H1 (cell line): ENCODE results near the gene C1orf116.

Source experiments
- ATF3 ChIP-seq: IDR thresholded peaks from 2 replicates; pipeline ENCODE4 v1.6.1; 2011; ENCODE audit warnings: low read depth, mild to moderate bottlenecking, low read length; ENCODE audit not compliant: insufficient read depth
- EZH2 ChIP-seq: fragments of 200-600 bp; sonication (generic); IDR thresholded peaks from 2 replicates; pipeline ENCODE4 v1.7.1; 2012; ENCODE audit warnings: low read depth, mild to moderate bottlenecking, moderate library complexity, low read length, inconsistent platforms; ENCODE audit not compliant: severe bottlenecking
- GABPA ChIP-seq: IDR thresholded peaks from 2 replicates; pipeline ENCODE4 v1.6.1; 2011; ENCODE audit warnings: mild to moderate bottlenecking, low read length, moderate library complexity, borderline replicate concordance; ENCODE audit not compliant: insufficient read depth
- JUN ChIP-seq: IDR thresholded peaks from 2 replicates; pipeline ENCODE4 v1.6.1; 2011; ENCODE audit warnings: low read depth, mild to moderate bottlenecking, improper control_type of control experiment, low read length
- JUND ChIP-seq: IDR thresholded peaks from 2 replicates; pipeline ENCODE4 v1.6.1; 2011; ENCODE audit warnings: mild to moderate bottlenecking, improper control_type of control experiment, low read length
- POLR2AphosphoS5 ChIP-seq: IDR thresholded peaks from 2 replicates; pipeline ENCODE4 v1.6.1; 2011; ENCODE audit warnings: low read depth, low read length
- RFX5 ChIP-seq: IDR thresholded peaks from 2 replicates; pipeline ENCODE4 v1.6.1; 2011; ENCODE audit warnings: low read depth, low read length, improper control_type of control experiment, borderline replicate concordance
- SIN3A ChIP-seq, 2 experiments: IDR thresholded peaks in 1 of 2; conservative IDR thresholded peaks in 1 of 2; 2 replicates each; pipeline ENCODE4 v1.6.1; 2011 to 2012; ENCODE audit warnings: low read length in 2 of 2, improper control_type of control experiment in 1 of 2, low read depth in 1 of 2, mild to moderate bottlenecking in 1 of 2
- TAF1 ChIP-seq: IDR thresholded peaks from 2 replicates; pipeline ENCODE4 v1.6.1; 2011; ENCODE audit warnings: mild to moderate bottlenecking, low read depth, low read length
- TF ChIP-seq, protein P1 (sequence below), 3 experiments: IDR thresholded peaks; 1 replicate in 2 of 3; 2 replicates in 1 of 3; pipeline versions ENCODE4 v1.5.1 to v1.6.1; 2011; ENCODE audit warnings: low read length in 3 of 3, mild to moderate bottlenecking in 3 of 3, inconsistent platforms in 2 of 3, low read depth in 1 of 3, moderate library complexity in 1 of 3; ENCODE audit not compliant: insufficient read depth in 1 of 3; ENCODE audit errors: control extremely low read depth in 1 of 3

DNA sequence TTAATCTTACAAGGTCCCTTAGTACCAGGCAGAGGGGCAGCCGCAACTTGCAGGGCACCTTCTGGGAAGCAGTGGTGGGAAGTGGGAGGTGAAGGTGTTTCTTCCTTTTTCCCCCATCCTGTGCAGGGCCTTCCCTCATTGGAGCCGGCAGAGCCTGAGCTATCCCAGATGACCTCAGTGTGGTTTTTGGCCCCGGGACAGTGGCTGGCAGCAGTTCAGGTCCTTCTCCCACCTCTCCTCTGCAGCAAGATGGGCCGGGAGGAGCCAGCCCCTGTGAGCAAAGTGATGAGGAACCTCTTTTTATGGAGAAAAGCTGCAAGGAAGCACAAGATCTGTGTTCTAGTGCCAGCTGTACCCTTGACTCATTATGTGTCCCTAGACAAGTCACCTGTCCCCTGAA lies 27.3 kb upstream of the C1orf116 start:
- TF ChIP-seq, protein P1, sequence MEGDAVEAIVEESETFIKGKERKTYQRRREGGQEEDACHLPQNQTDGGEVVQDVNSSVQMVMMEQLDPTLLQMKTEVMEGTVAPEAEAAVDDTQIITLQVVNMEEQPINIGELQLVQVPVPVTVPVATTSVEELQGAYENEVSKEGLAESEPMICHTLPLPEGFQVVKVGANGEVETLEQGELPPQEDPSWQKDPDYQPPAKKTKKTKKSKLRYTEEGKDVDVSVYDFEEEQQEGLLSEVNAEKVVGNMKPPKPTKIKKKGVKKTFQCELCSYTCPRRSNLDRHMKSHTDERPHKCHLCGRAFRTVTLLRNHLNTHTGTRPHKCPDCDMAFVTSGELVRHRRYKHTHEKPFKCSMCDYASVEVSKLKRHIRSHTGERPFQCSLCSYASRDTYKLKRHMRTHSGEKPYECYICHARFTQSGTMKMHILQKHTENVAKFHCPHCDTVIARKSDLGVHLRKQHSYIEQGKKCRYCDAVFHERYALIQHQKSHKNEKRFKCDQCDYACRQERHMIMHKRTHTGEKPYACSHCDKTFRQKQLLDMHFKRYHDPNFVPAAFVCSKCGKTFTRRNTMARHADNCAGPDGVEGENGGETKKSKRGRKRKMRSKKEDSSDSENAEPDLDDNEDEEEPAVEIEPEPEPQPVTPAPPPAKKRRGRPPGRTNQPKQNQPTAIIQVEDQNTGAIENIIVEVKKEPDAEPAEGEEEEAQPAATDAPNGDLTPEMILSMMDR (IDR thresholded peaks at IDR 0.05; ENCODE audit: control extremely low read depth in 1 of 3, insufficient read depth in 1 of 3, low read depth in 1 of 3, low read length in 3 of 3) = no peak
- no peak for TF ChIP-seq RFX5
- TF ChIP-seq GABPA = no peak
- no peak for TF ChIP-seq JUND
- TF ChIP-seq POLR2AphosphoS5 = no peak
- no peak for TF ChIP-seq EZH2
- TF ChIP-seq SIN3A (conservative IDR thresholded peaks at IDR 0.05 in 1 of 2, IDR thresholded peaks at IDR 0.05 in 1 of 2; ENCODE audit: low read depth in 1 of 2, low read length in 2 of 2) = no peak
- TF ChIP-seq JUN = no peak
- no peak for TF ChIP-seq TAF1
- TF ChIP-seq ATF3 = no peak
